Cardiac fibroblast (primary cell): ENCODE data around the gene CCDC169.
"Not testable (repeated sequence)": the region's sequence is repeated elsewhere in the genome, so short reads cannot be mapped to it uniquely, and the experiment has no call there.

ENCODE experiments used
- DNase-seq, 2 donors: peaks; one replicate each; pipeline versions ENCODE4 v3.0.0 to v3.0.0-alpha.2; 2010; ENCODE audit warnings: low read depth in 2 of 2
- H3K4me3 ChIP-seq, 2 donors: replicated peaks in 1 of 2; 1 replicate in 1 of 2; 2 replicates in 1 of 2; pipeline ENCODE4 v1.5.1; 2011; ENCODE audit warnings: low read depth in 2 of 2, low read length in 2 of 2, mild to moderate bottlenecking in 2 of 2, moderate library complexity in 1 of 2
- TF ChIP-seq, protein P1 (sequence below): IDR thresholded peaks from one replicate; pipeline ENCODE4 v1.5.1; 2011; ENCODE audit warnings: low read depth, mild to moderate bottlenecking, low read length, inconsistent platforms

Gene CCDC169

DNA sequence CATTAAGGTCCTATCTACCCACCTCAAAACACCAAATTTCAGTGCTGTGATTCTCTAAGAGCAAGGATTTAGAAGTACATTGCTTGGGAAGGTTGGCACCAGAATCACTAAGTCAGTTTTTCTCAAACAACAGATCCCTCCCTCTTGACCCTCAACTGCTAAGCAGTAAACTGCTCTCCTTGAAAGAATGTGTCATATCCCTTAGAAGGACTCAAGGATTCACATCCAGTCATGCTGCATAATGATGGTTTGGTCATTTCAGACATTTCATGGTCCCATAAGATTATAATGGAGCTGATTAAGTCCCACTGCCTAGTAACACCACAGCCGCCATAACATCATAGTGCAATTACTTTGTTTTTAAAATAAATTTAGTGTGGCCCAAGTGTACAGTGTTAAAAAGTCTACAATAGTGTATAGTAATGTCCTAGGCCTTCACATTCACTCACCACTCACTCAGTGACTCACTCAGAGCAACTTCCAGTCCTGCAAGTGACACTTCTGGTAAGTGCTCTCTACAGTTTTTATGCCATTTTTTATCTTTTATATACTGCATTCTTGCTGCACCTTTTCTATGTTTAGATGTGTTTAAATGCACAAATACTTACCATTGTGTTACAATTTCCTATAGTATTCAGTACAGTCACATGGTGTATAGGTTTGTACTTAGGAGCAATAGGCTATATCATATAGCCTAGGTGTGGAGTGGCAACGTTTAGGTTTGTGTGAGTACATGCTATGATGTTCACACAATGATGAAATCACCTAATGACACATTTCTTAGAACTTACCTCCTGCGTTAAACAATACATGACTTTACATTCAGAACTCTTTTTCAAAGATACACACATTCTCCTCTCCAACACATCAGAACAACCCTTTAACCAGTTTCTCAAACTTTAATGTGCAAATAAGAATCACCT lies 15.7 kb upstream of the CCDC169 start:
- TF ChIP-seq, protein P1, sequence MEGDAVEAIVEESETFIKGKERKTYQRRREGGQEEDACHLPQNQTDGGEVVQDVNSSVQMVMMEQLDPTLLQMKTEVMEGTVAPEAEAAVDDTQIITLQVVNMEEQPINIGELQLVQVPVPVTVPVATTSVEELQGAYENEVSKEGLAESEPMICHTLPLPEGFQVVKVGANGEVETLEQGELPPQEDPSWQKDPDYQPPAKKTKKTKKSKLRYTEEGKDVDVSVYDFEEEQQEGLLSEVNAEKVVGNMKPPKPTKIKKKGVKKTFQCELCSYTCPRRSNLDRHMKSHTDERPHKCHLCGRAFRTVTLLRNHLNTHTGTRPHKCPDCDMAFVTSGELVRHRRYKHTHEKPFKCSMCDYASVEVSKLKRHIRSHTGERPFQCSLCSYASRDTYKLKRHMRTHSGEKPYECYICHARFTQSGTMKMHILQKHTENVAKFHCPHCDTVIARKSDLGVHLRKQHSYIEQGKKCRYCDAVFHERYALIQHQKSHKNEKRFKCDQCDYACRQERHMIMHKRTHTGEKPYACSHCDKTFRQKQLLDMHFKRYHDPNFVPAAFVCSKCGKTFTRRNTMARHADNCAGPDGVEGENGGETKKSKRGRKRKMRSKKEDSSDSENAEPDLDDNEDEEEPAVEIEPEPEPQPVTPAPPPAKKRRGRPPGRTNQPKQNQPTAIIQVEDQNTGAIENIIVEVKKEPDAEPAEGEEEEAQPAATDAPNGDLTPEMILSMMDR: no peak
- peak in 1 of 2 donors; percentile 26 for DNase-seq
- no peak overlapping the region for H3K4me3 ChIP-seq

DNA sequence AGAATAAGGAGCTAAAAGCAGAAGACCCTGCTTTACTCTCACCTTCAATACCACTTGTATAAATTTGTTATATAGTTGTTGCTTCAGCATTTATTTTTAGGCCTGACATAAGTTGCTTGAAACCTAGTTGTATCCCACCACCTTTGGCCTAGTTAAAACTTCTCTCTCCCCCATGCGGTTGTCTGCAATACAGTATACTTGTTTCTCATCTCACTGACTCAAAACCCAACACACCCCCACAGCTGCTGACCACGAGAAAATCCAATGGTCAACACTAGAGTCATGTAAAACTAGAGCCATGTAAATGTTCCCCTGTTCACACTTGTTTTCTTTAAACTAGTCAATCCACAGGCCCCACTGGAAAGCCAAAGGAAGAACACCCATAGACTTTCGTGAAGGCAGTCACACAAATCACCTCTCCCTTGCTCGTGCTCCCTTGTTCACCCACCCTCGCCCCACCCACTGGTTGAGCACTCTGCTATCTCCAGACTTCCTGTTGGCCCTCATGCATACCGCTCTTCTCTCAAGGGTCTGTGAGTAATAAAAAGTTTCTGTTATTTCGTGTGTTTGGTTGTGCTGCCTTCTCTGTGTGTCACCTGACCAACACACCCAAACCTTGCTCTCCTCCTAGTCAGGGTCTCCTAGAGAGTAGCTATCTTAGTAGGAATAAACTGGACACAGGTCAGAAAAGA lies 12.9 kb upstream of the CCDC169 start:
- H3K4me3 ChIP-seq: no peak overlapping the region
- DNase-seq: no peak
- TF ChIP-seq, protein P1: no peak

DNA sequence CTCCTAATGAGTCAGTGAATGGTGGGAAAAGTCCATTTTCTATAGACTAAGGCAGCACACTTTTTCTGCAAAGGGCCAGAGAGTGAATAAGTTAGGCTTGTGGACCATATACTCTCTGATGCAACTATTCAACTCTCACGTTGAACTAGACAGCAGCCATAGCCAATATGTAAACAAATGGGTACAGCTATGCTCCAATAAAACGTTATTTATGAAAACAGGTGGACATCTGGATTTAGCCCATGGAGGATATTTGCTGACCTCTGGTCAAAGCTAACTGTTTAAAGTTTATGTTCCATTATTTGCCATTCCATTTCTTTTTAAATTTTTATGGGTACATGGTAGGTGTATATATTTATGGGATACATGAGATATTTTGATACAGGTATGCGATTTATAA lies 4.7 kb upstream of the CCDC169 start:
- no peak for DNase-seq
- TF ChIP-seq, protein P1: no peak

DNA sequence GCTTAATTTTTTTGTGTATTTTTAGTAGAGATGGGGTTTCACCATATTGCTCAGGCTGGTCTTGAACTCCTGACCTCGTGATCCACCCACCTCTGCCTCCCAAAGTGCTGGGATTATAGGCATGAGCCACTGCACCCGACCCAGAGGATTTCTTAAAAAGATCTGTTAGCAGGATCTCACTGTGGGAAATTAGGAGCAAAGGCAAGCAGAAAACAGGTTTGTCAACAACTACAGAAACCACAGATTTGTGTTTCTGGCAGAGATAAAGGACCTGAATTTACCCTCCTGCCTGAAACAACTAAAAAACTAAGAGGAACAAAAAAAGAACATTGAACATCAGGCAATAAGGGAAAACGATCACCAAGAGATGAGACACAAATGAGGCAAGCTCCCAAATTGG lies 1.9 kb upstream of the CCDC169 start:
- DNase-seq, H3K4me3 ChIP-seq: not testable (repeated sequence)

More for the DNA sequence above, 4.7 kb upstream of the CCDC169 start:
- no peak overlapping the region for H3K4me3 ChIP-seq

DNA sequence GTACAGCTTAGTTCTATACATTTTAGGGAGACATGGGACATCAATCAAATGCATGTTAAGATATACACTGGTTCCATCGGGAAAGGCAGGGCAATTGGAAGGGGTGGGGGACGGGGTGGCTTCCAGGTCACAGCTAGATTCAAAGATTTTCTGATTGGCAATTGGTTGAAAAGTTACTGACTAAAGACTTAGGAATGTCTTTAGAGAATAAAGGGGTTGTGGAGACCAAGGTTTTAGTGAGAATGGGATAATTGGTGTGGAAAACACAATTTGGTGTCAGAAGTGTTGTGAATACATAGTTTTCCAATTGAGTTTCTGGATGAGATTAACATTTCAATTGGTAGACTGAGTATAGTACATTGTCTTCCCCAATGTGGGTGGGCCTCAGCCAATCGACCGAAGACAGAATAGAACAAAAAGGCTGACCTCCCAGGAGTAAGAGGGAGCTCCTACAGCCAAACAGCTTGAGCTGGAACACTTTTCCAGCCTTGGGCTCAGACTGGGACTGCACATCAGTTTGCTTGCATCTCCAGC lies 988 bp upstream of the CCDC169 start:
- no peak overlapping the region for H3K4me3 ChIP-seq
- TF ChIP-seq, protein P1: no peak
- DNase-seq: no peak

DNA sequence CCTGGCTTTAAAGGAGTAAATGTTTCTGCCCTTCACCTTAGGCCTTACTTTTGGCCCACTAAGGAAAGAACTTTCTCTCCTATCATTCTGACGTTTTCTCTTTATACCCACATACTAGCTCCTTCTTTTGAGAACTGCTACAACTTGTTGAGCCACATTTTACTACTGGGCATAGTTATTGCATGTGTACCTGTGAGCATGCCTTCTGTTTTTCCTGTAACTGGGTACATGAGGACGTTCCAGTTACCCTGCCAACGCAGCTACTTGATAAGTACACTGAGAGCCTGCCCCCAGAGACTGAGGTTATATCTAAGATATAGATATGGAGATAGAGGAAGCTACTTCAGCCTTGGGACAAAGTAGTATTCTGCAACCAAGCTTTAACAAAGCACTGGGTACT lies 3.5 kb downstream of the CCDC169 start:
- H3K4me3 ChIP-seq: no peak overlapping the region
- TF ChIP-seq, protein P1: no peak
- no peak for DNase-seq

DNA sequence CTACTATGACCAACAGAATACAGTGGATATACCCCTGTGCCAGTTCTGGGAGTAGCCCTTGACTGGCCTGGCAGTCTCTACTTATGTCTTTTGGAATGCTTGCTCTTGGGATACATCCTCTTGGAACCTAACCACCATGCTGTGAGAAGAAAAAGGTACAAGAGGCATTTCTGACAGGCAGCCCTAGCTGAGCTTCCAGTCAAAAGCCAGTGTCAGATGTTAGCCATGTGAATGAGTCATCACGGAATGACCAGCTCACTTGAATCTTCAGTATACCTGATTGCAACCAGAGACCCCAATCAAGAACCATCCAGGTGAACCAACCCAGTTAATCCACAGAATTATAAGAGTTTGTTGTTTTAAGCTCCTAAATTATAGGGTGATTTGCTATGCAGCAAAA lies 4.1 kb downstream of the CCDC169 start:
- no peak for DNase-seq
- TF ChIP-seq, protein P1: no peak
- H3K4me3 ChIP-seq: no peak overlapping the region
